ENCODE measurements around the gene HSD17B13. TPM values are rescaled to one million over a fixed set of nuclear protein-coding genes. Genes with fewer than 3 reads are reported as not detected.

Gene HSD17B13
- total RNA-seq, 4 donors from 2014 or later = 0.45 to 0.83 (median 0.65) TPM

GRCh38 chr4:87363552-87363951 lies 40.9 kb upstream of the HSD17B13 start:
- Histone ChIP-seq H3K9me3 (no peaks in the 10 kb centered on the region), H3K4me1 (no peaks in the 10 kb centered on the region), H3K27ac (replicated peaks in 1 of 4) (no peak overlapping the region), H3K27me3 (no peaks in the 10 kb centered on the region), H3K4me3 (no peak overlapping the region), H3K36me3 (peaks cover 19 to 85% (median 57%) of the 10 kb centered on the region in 4 donors)
- DNase-seq (ENCODE audit: extremely low spot score) = no peak
- intact Hi-C loops (cut with DNase I) = loop anchor here (10.0 kb wide), 1 partner anchor 321 kb away; no protein-coding TSS in a partner anchor
- TF ChIP-seq POLR2A (IDR thresholded peaks at IDR 0.05; ENCODE audit: low read depth) (no peak), CTCF (IDR thresholded peaks at IDR 0.05) (no peak), EP300 (IDR thresholded peaks at IDR 0.05) (no peak)
- WGBS = 97% methylated on average over 2 of the region's 2 CpGs

DNA sequence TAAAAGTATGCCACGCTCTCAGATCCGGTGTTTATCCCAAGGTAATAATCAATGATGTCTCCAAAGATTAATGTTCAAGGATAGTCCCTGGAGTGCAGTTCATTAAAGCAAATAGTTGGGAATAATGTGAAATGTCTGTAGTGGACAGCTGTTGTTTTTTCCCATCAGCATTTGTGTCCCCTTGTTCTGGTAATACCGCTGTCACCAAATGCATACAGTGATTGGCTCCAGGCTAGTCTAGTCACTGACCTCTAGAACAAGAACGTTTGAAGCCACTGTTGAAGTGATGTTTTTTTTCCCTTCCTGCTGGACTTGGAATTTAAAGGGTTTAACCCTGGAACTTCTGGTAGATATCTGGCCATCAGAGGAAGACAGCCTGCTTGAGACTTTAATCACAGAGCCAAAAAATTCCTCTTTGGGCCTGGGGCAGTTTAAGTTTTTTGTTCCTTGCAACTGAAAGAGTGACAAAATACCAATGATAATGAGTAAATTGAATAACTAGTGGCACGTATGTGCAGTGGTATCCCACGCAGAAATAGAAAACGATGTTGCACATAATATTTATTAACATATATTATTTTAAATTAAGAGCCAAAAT lies 37.8 kb upstream of the HSD17B13 start:
- H3K36me3 ChIP-seq = peaks cover 29 to 78% (median 56%) of the 10 kb centered on the region in 4 donors
- DNase-seq (ENCODE audit: extremely low spot score) = no peak
- intact Hi-C loops (cut with DNase I) = loop anchor here (10.0 kb wide), 1 partner anchor 324 kb away; no protein-coding TSS in a partner anchor
- H3K27ac ChIP-seq (replicated peaks in 1 of 4) = no peak overlapping the region
- H3K4me1 ChIP-seq = no peaks in the 10 kb centered on the region
- H3K27me3 ChIP-seq = no peaks in the 10 kb centered on the region
- TF ChIP-seq POLR2AphosphoS5 (IDR thresholded peaks at IDR 0.05) (no peak), POLR2A (IDR thresholded peaks at IDR 0.05; ENCODE audit: low read depth) (no peak), EP300 (IDR thresholded peaks at IDR 0.05) (no peak), CTCF (IDR thresholded peaks at IDR 0.05) (no peak)
- H3K4me3 ChIP-seq = no peak overlapping the region
- 75% methylated on average over 7 of the region's 7 CpGs for WGBS
- H3K9me3 ChIP-seq = no peaks in the 10 kb centered on the region

- Histone ChIP-seq H3K27ac (replicated peaks in 1 of 4) (no peak overlapping the region), H3K4me1 (peaks cover 0 to 6% (median 4%) of the 10 kb centered on the region in 4 donors), H3K4me3 (no peak overlapping the region), H3K36me3 (peaks cover 22 to 68% (median 46%) of the 10 kb centered on the region in 4 donors), H3K27me3 (no peaks in the 10 kb centered on the region), H3K9me3 (no peaks in the 10 kb centered on the region)
- intact Hi-C loops (cut with DNase I) = no loop called here
- TF ChIP-seq CTCF (IDR thresholded peaks at IDR 0.05) (no peak), EP300 (IDR thresholded peaks at IDR 0.05) (no peak), POLR2AphosphoS5 (IDR thresholded peaks at IDR 0.05) (no peak), POLR2A (IDR thresholded peaks at IDR 0.05; ENCODE audit: low read depth) (no peak)
- DNase-seq (ENCODE audit: extremely low spot score) = no peak
- 96% methylated on average over 4 of the region's 4 CpGs for WGBS
Observed at GRCh38 chr4:87359258-87359657, 36.6 kb upstream of the HSD17B13 start.

DNA sequence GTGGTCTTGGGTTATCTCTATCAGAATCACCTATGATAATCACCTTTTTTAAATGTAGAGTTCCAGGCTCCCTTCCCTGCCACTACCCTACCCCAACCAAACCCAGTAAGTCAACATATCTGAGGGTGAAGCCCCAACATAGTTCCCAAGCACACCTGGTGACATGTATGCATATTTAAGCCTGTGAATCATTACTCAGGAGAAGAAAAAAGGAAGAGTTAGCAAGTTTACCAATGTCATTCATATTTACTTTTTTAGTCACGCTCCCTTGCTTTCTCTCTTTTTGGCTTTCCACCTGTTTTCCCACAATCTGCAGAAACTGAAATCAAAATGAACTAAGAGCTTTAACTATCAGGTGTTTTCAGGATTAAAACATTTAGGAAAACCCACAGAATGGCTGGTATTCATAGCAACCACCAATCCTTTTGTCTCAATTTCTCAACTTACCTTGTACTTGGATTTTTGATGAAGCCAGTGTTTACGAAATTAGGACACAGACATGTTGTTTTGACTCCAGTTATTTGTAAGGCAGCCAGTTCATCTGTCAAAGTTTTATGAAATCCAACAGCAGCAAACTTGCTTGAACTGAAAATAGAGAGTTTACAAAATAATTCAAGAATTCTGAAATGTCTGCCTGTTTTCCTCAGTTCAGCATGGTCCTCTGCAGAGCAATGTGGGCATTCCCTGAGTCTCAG lies 34.3 kb upstream of the HSD17B13 start:
- peaks cover 10 to 51% (median 28%) of the 10 kb centered on the region in 4 donors for H3K36me3 ChIP-seq
- TF ChIP-seq CTCF (IDR thresholded peaks at IDR 0.05) (no peak), POLR2AphosphoS5 (IDR thresholded peaks at IDR 0.05) (no peak), EP300 (IDR thresholded peaks at IDR 0.05) (no peak), POLR2A (IDR thresholded peaks at IDR 0.05; ENCODE audit: low read depth) (no peak)
- no peak for DNase-seq (ENCODE audit: extremely low spot score)
- WGBS = 93% methylated on average over 2 of the region's 2 CpGs
- H3K4me1 ChIP-seq = peaks cover 3 to 11% (median 9%) of the 10 kb centered on the region in 4 donors
- intact Hi-C loops (cut with DNase I) = no loop called here
- H3K27me3 ChIP-seq = no peaks in the 10 kb centered on the region
- peak overlapping the region in 1 of 4 donors; percentile 19 for H3K27ac ChIP-seq (replicated peaks in 1 of 4)
- H3K4me3 ChIP-seq = no peak overlapping the region
- no peaks in the 10 kb centered on the region for H3K9me3 ChIP-seq

Data from esophagus muscularis mucosa (tissue), 4 donors.